AG04449 (cell line): ENCODE data around the gene SLC5A6.

Experiments
- CTCF ChIA-PET: fragments of 350-600 bp; formaldehyde crosslinking; extraction: SDS; loops from one replicate; lab custom pipeline; 2021; ENCODE audit warnings: antibody characterized with exemption; lab: Yijun Ruan, JAX
- POLR2A ChIA-PET: fragments of 400-600, 350-600 bp; formaldehyde crosslinking; extraction: SDS; loops from one replicate; lab custom pipeline; 2020; ENCODE audit warnings: antibody characterized with exemption, inconsistent platforms; lab: Yijun Ruan, JAX
- DNase-seq: peaks from one replicate; pipeline ENCODE4 v3.0.0-alpha.2; 2010; ENCODE audit warnings: low read depth, low spot score
- H3K4me3 ChIP-seq: 2 replicates; pipeline ENCODE4 v1.5.1; 2011; ENCODE audit warnings: low read depth, mild to moderate bottlenecking, control low read depth, low read length
- TF ChIP-seq, protein P1 (sequence below): IDR thresholded peaks from one replicate; pipeline ENCODE4 v1.5.1; 2011; ENCODE audit warnings: mild to moderate bottlenecking, moderate library complexity, low read length, control low read depth, inconsistent platforms; ENCODE audit not compliant: insufficient read depth; ENCODE audit errors: missing control alignments

The SLC5A6 gene

DNA sequence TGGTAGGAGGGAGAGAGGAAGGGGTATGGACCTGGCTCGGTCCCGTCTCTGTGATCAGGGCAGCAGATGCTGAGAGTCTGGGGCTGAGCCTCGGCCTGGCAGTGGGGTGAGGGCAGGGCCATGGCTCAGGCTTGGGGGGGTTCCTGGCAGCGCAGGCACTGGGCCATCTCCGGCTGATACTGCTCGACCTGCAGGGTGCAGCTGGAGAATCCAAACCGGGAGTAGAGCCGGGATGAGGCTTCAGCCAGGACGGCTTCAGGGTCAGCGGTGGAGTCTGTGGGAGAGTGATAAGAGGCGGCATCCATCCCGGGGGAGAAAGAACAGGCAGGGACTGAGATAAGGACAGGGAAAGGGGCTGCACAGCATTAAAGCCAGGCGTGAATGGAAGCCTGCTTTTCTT lies 43.1 kb upstream of the SLC5A6 start:
- CTCF ChIA-PET: interaction anchor here (0.5 to 5.5 kb wide), 6 partner anchors 10 to 48 kb away, joined by 3 to 48 read pairs (median 4); partner anchors contain the start of gene TRIM54
- H3K4me3 ChIP-seq: no peak overlapping the region
- POLR2A ChIA-PET: no interaction called here
- no peak for DNase-seq
- TF ChIP-seq, protein P1, sequence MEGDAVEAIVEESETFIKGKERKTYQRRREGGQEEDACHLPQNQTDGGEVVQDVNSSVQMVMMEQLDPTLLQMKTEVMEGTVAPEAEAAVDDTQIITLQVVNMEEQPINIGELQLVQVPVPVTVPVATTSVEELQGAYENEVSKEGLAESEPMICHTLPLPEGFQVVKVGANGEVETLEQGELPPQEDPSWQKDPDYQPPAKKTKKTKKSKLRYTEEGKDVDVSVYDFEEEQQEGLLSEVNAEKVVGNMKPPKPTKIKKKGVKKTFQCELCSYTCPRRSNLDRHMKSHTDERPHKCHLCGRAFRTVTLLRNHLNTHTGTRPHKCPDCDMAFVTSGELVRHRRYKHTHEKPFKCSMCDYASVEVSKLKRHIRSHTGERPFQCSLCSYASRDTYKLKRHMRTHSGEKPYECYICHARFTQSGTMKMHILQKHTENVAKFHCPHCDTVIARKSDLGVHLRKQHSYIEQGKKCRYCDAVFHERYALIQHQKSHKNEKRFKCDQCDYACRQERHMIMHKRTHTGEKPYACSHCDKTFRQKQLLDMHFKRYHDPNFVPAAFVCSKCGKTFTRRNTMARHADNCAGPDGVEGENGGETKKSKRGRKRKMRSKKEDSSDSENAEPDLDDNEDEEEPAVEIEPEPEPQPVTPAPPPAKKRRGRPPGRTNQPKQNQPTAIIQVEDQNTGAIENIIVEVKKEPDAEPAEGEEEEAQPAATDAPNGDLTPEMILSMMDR: no peak

GRCh38 chr2:27251766-27252165 lies 39.7 kb upstream of the SLC5A6 start:
- POLR2A ChIA-PET: interaction anchor here (1.2 kb wide), 1 partner anchor 20 kb away, joined by 3 read pairs; no protein-coding TSS in a partner anchor
- no peak for DNase-seq
- CTCF ChIA-PET: interaction anchor here (0.9 to 2.2 kb wide), 9 partner anchors 10 to 60 kb away, joined by 3 to 14 read pairs (median 3); no protein-coding TSS in a partner anchor
- H3K4me3 ChIP-seq: no peak overlapping the region
- TF ChIP-seq, protein P1: no peak

GRCh38 chr2:27250652-27251379 lies 38.7 kb upstream of the SLC5A6 start:
- H3K4me3 ChIP-seq: no peak overlapping the region
- POLR2A ChIA-PET: interaction anchor here (1.2 kb wide), 1 partner anchor 19 kb away, joined by 3 read pairs; no protein-coding TSS in a partner anchor
- CTCF ChIA-PET: interaction anchor here (1.0 to 2.2 kb wide), 8 partner anchors 11 to 59 kb away, joined by 3 to 14 read pairs (median 4); no protein-coding TSS in a partner anchor
- no peak for DNase-seq
- TF ChIP-seq, protein P1: no peak

GRCh38 chr2:27249891-27250651 lies 38.0 kb upstream of the SLC5A6 start:
- H3K4me3 ChIP-seq: no peak overlapping the region
- POLR2A ChIA-PET: no interaction called here
- CTCF ChIA-PET: interaction anchor here (0.7 to 3.0 kb wide), 10 partner anchors 14 to 73 kb away, joined by 3 to 46 read pairs (median 8); partner anchors contain the start of gene TRIM54
- TF ChIP-seq, protein P1: peak; percentile 78
- no peak for DNase-seq

DNA sequence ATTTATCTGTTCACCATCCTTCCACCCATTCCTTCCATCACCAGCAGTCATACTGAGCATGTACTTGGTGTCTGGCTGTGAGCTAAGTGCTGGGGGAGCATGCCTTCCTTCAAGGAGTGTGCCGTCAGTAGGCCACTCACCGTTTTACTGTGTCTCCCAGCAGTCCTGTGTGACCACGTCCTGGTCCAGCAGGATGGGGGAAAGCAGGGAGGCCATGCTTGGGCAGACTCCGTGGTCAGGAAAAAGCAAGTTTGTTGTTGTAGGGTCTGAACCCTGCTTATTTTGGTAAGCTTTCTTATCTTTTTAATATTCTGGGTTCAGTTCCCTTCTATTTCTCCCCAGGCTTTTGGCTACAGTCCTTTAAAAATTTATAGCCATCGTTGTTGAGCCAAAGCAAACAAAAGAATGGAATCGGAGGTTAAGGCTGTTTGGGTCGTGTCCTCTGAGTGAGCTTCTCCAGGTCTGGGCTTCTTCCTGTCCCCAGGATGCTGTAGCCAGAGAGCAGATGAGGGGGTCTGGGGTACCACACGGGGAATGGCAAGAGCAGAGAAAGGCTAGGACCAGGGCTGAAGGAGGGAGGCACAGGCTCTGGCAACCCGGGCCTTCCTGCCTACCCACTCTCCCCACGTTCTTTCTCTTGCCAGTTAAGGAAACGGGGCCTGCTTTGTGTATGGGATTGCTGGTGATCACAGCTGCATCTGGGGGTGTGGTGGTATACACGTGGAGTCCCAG lies 37.3 kb upstream of the SLC5A6 start:
- ChIA-PET CTCF (interaction anchor here (0.7 to 3.0 kb wide), 8 partner anchors 15 to 116 kb away, joined by 3 to 46 read pairs (median 5); partner anchors contain the start of gene TRIM54), POLR2A (interaction anchor here (1.1 kb wide), 1 partner anchor 31 kb away, joined by 3 read pairs; no protein-coding TSS in a partner anchor)
- TF ChIP-seq, protein P1: no peak
- DNase-seq: no peak
- no peak overlapping the region for H3K4me3 ChIP-seq
